Raji (cell line): Measurements from ENCODE around the gene FBXW8.

ENCODE experiments used
- POLR2A ChIP-seq: IDR thresholded peaks from 2 replicates; pipeline ENCODE4 v1.6.1; 2011; ENCODE audit warnings: low read depth, low read length, control low read depth; ENCODE audit not compliant: insufficient read depth

FBXW8 gene

GRCh38 chr12:117037289-117038022, 126.7 kb downstream of the FBXW8 start:
- TF ChIP-seq POLR2A, result no peak

GRCh38 chr12:117038023-117038680, 127.4 kb downstream of the FBXW8 start:
- no peak for TF ChIP-seq POLR2A

- no peak for TF ChIP-seq POLR2A
Observed at GRCh38 chr12:117038919-117039318, 128.2 kb downstream of the FBXW8 start.

GRCh38 chr12:117039891-117040309, 129.2 kb downstream of the FBXW8 start:
- no peak for TF ChIP-seq POLR2A

GRCh38 chr12:117040496-117040895, 129.7 kb downstream of the FBXW8 start:
- TF ChIP-seq POLR2A, result no peak

GRCh38 chr12:117041798-117042170, 131.0 kb downstream of the FBXW8 start:
- TF ChIP-seq POLR2A, result no peak

GRCh38 chr12:117042171-117042842, 131.6 kb downstream of the FBXW8 start:
- TF ChIP-seq POLR2A, result no peak

GRCh38 chr12:117042862-117043261, 132.1 kb downstream of the FBXW8 start:
- no peak for TF ChIP-seq POLR2A

- TF ChIP-seq POLR2A, result no peak
Observed at GRCh38 chr12:117044311-117044710, 133.6 kb downstream of the FBXW8 start.

- no peak for TF ChIP-seq POLR2A
Observed at GRCh38 chr12:117044790-117045159, 134.0 kb downstream of the FBXW8 start.

- no peak for TF ChIP-seq POLR2A
Observed at GRCh38 chr12:117045160-117046010, 134.6 kb downstream of the FBXW8 start.

- TF ChIP-seq POLR2A, result no peak
Observed at GRCh38 chr12:117046011-117046369, 135.2 kb downstream of the FBXW8 start.

GRCh38 chr12:117046425-117046824, 135.7 kb downstream of the FBXW8 start:
- TF ChIP-seq POLR2A, result no peak

- no peak for TF ChIP-seq POLR2A
Observed at GRCh38 chr12:117046861-117047530, 136.2 kb downstream of the FBXW8 start.
